Activated CD8-positive, alpha-beta memory T cell treated with anti-CD3 and anti-CD28 coated beads for 4 hours (primary cell): ENCODE data around the gene ATP9A.
A peak's percentile ranks its signal among the peaks of the same experiment; 100 is the strongest.

ENCODE experiments used
- DNase-seq, 2 donors: peaks; one replicate each; pipeline ENCODE4 v3.0.0-alpha.2; 2020; ENCODE audit warnings: low read depth in 2 of 2

The ATP9A gene

DNA sequence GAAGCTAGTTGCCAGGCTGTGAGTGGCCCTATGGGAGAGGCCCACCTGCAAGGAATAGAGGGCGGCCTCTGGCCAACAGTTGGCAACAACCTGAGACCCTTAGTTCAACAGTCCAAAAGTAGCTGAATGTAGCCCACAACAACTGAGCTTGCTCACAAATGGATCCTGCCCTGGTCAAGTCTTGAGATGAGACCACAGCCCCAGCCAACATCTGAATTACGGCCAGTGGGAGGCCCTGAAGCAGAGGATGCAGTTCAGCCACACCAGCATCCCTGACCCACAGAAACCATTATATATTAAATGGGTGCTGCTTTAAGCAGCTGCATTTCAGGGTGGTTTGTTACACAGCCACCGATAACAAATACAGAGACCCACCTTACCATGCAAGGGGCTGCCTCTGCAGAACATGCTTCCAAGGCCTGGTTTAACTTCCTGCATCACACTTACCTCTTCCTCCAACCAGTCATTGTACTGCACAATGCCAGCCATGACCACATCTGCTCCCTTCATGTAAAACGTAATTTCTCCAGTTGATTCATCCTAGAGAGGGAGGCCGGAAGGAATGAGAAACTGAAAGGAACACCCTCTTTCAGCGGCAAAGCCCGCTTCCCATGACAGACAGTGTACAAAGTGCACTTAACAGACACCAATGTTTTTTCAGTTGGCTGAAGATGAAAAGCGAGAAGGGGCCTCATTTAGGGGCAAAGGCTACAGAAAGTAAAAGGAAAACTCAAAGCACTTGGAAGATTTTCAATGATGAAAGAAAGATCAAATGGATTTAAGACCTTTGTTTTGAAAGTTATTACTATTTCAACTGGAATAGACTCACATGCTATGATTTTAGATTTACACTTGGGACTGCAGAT lies 139.4 kb downstream of the ATP9A start:
- no peak for DNase-seq

DNA sequence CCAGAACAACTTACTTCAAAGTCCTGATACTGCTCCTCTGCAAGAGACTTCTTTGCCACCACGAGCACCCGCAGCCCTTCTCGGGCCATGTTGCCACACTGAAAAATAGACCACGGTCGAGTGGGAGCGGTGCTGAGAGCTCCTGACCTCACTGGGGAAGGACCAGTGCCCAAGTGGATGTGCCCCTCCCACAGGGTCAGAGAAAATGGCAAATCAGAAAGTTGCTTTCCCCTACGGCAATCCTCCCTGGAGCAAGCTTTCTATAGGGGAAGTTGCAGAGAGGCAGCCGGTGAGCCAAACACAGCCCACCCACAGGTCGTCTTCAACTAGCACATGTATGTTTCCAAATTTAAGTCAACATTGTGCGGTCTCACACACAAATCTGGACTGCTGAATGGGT lies 140.6 kb downstream of the ATP9A start:
- DNase-seq, result no peak

DNA sequence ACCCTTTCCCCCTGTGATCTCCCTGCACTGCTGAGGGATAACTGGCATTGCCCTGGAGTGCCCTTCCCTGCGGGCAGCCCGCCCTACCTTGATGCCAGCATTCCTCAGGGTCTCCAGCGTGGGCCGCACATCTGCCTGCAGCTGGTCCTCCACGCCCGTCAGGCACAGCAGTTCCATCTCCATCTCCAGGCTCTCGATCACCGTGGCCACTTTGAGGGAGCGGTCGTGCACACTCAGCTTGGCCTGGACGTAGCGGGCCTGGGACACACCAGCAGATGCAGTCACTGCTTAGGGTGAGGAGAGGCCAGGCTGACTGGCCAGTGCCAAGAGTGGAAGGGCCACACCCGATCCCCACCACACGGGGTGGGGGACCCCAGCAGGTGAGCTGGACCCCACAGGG lies 143.1 kb downstream of the ATP9A start:
- no peak for DNase-seq

DNA sequence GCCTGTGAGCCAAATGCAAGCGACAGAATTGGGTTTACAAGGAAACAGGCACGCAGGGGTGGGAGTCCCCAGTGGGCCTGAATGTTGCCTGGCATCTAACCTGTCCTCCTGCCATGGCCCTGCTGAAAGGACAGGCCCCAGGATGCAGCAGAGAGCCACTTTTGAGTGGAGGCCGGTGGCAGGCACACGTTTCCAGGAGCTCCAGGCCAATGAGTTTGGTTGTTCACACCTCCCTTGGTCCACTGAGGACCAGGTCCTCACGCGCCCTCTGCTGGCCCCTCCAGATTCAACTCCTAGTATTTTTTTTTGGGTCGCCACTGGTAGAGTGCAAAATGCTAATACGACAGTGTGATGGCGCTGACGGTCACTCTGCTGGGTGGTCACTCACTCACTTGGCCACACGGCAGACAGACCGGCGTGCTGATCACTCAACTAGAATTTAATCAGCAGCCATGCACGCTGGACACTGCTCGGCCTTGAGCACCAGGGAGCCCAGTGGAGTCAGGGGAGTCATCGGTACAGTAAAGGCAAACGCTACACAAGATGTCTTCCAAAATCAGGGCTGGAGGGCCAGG lies 143.9 kb downstream of the ATP9A start:
- DNase-seq, result peak; percentile 20 to 23

DNA sequence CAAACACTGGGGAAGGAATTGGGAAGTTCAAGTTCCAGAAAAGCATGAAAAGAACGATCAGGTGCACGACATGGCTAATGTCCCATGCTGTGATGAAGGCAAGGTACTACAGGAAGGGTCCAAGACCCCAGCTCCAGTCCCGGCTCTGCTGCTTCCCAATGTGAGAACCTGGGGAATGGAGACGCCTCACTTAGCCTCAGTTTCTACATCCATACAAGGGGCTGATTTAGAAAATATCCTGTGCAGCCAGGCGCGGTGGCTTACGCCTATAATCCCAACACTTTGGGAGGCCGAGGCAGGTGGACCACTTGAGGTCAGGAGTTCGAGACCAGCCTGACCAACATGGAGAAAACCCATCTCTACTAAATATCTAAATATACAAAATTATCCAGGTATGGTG lies 144.9 kb downstream of the ATP9A start:
- no peak for DNase-seq

DNA sequence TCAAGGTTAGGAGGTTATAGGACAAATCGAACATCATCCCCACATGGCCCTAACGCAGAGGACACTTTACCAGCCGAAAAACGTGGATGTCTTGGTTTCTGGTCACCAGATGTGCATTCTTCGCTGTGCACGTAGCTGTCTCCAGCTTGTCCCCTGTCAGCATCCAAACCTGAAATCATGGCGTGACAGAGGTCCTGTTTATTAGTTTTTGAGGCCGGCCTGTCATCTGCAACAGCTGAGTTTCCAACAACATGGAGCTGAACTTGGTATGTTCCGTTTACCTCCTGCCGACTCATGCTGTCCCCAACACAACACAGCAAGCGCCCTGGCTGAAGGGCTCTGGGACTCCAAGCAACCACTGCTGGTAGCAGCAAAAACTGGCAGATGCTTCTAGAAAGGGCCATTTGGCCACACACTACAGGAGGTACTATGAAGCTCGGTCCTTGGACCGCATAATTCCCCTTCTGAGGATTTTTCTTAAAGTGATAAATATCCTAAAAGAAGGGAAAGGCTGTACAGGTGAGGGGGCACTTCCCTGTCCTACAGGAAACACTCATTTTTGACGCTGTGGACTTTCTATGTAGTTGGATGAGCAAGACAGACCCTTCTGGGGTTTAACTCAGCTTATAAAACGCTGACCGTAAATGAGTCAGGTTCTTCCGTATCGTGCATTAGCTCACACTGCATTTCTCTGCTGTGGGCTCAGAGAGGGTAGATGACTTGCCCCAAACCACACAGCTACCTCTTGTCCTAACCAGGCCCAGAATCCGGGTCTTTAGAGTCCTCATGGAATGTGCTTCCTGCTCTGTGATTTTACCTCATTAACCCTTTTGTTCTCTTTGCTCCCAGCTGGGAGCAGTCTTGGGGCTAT lies 146.0 kb downstream of the ATP9A start:
- no peak for DNase-seq

DNA sequence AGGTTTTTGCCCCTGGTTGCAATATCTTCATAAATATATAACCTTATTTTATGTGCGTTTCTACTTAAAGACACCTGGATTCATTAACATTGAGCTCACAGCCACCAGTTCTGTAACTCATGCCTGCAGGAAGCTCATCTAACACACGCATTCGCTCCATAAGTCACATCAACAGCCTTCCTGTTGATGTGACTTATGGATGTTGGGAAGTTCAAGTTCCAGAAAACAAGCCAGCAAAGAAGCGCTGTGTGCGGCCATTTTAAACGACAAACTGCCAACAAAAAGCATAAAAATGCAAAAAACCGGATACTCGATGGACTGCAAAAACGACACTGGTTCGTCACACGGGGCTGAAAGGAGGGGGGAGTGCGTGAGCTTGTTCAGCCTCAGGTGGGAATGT lies 147.8 kb downstream of the ATP9A start:
- DNase-seq, result no peak

DNA sequence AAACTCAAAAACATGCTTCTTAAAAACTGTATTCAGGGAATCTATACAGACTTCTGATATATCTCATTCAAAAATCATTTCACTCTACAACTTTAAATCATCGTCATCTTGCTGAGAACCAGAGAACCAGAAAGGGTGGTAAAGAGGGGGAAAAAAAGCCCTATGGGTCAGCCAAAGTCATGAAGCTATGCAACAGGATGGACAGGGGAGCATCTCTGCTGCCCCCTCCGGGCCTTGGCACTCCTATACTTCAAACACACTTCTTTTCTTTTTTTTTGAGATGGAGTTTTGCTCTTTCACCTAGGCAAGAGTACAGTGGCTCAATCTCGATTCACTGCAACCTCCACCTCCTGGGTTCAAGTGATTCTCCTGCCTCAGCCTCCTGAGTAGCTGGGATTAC lies 152.1 kb downstream of the ATP9A start:
- DNase-seq, result no peak

DNA sequence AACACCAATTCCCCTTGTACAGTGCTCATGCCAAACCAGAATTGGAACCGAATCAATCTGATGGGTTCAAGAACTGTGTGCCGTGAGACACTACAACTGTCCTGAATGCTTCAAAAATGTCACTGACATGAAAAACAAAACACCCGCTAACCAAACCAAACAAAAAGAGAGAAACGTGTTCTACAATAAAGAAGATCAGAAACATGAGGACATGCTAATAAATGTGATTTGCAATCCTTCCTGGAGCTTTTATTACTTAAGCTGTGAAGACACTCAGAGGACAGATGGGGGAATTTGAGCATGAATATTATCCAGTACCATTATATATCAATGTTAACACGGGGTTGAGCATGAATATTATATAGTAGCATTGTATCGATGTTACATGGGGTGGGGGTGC lies 153.5 kb downstream of the ATP9A start:
- no peak for DNase-seq

DNA sequence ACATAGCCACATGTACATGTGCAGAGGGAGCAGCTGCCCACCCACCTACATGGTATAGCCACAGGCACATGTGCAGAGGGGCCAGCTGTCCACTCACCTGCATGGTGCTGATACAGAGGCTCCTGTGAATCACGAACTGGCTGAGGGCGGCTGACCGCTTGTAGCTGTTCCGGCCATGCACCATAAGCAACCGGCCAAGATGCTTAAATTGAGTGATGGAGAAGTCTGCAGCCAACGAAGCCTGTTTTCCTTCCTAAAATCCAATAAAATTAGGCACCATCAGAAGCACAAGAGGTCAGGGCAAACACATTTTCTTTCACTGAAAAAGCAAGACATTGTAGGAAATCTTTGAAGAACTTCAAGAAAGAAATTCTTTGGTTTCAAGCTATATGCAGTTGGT lies 154.6 kb downstream of the ATP9A start:
- no peak for DNase-seq

DNA sequence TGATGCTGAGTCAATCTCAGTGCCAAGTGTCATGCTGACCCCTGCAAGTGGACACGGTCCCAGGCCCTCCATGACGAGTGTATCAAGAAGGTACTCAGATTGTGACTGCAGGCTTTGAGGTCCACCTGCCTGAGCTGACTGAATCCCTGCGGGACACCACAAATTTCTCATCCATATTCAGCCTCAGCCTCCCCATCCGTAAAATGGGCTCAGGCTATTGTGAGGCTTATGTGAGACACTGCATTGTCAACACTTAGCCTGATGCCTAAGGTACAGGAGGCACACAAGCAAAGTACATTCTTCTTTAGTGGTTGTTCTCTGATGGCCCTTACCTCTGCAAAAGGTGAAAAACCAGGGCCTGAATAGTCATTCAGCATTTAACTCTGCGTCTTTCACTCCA lies 155.3 kb downstream of the ATP9A start:
- no peak for DNase-seq

DNA sequence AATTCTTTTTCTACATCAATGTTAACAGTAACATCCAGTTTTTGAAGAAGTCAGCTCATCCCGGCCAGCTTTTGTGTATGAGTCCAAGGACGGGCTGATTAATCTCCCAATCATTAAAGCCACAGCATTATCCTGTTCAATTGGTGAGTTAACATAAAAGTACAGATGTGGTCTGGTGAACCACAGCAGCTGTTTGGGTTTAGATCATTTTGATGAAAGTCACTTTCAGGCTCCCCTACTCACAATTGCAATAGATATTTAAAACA lies 156.6 kb downstream of the ATP9A start:
- DNase-seq, result no peak

DNA sequence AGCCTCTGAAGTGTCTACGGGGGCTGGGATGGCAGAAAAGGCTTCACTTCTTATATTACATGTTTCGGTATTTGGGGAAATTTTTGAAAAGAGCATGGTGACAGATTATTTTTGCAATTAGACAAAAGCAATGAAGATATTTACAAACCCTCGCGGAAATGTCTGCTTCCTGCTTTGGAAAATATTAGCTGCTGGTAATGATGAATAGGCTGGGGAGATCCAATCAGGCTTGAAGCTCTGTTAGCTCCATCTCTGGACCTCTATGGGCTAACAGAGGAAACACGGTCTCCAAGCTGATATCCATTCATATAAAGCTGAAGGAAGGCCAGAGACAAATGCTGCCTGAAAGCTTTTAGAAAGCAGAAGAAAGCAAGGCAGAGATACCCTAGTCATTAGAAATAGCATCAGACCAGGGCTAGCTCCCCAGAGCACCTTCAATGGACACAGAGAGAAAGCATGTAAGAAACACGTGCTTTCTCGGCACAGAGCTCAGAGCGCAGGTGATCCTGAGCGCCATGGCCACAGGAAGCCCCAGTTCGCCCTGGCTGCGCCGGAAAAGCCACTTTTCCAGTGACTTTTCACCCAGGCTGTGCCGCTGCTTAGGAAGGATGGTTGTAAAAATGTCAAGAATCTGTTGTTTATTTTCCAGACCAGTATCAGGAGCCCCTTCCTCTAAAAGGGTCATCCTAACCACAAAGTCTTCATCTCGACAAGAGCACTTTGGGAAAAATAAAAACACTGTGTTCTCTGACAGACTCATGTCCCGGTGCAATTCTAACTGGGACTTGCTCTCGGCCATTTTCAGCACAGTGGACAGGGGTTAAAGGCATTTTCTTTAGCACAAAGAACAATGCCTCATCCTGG lies 157.2 kb downstream of the ATP9A start:
- no peak for DNase-seq

DNA sequence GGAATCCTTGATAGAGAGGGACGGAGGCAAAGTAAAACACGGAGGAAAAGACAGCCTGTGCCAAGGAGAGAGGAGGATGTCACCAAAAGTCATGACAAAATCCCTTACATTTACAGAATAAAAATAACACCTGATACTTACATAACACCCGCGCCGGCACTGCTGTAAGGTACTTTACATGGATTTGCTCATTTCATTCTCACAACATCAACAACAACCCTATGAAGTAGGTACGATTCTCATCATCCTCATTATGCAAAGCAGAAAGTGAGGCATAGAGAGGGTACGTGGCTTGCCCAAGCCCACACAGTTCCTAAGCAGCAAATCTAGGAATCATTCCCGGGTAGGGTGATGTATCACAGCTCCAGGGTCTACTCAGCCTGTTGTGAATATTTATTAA lies 158.1 kb downstream of the ATP9A start:
- DNase-seq, result no peak

DNA sequence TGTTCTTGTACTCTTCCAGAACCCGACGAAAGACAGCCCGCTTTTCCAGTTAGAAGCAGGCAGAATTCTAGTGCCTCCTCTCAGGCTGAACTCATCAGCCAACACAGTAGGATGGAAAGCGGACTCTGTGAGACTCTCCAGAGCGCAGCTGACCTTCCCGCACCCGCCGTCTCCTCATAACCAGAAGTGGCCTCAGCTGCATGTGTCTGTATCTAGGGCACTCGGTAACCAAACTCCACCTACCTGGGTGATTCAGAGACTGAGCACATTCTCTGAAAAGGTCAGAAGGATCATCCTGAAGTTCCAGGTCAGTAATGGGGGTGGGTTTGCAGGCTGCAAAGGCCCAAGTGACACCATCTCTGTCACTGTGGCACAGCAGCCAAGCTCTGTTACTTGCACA lies 158.9 kb downstream of the ATP9A start:
- no peak for DNase-seq

DNA sequence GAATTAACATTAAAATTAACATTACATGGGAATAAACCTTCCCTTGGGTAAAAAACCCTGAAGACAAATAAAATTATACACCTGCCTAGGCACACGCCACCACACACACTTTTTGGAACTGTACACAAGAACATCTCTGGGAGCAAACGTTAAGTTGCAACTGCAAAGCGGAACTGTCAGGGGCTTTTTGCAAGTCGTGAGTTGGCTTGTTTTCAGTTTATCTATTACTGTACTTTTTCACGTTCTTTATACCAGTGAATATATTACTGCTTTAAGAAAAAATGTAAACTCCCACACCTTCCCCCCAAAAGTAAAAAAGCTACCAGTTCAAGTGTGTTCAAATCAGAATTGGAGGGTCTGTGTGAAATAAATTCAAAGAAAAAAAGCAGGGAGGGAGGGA lies 160.1 kb downstream of the ATP9A start:
- no peak for DNase-seq

DNA sequence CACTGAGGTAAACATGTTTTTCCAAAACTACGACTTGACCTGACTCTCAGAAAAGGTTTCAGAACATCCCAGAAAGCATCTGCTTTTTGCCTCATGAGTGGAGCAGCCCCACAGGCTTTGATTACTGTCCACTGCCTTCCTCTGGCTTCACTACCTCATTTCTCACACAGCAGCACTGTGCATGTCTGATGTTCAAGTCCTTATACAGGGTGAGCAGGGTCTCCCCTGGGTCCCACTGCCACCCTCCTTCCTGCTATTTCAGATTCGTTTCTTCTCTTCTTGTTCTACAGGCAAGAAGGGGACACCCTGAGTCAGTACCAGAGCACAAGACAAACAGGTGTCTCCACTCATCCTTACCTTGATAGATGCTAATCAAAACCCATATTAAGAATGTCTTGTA lies 161.0 kb downstream of the ATP9A start:
- DNase-seq, result no peak

DNA sequence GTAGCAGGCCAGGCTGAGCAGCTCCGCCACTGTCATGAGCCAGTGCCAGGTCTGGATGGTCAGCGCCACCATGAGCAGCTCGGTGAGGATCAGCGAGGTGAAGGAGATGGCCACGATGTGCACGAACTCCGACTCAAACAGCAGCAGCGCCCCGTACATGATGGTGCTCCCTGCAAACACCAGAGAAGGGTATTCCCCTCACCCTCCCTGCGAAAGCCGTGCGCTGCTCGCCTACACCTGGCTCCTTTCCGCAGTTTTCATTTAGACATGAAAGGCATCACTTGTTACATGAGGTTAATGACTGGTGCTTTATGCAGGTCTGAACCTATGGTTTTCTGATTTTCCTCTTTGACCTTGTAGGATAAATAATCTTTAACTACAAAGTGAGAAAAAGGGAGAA lies 163.3 kb downstream of the ATP9A start:
- DNase-seq, result no peak

DNA sequence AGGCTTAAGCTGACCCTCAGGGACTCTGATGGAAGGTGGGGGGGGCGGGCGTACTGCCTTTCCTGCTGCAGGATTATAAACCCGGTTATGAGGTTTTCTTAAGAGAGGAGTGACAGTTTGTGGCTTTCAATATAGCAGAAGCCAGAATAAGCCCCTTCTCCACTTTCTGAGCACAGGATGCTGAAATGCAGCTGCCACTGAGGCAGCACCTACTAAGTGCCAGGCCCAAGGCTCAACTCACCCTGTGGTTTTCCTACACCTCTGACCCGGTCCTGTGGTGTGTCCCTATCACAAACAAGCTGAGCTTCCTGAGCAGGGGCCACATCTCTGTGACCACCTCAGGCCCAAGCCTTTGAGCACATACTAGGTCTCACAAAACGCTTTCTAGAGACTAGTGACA lies 166.1 kb downstream of the ATP9A start:
- no peak for DNase-seq

DNA sequence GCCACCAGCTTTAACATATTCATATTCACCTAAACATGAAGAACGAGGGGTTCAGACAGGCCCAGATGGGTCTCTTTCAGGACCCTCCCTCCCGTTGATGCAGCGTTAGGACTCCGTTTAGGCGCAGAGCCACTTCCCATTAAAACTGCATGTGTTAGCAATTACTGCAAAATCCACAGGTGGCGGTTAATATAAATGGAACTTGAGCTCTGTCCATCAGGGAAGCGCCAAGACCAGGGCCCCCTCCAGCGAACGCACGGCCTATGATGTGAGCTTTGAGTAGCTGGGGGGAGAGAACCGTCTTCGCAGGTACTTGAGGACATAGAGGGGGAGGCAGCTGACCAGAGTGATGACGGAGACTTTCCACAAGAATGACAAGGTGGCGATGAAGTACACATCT lies 167.2 kb downstream of the ATP9A start:
- no peak for DNase-seq

DNA sequence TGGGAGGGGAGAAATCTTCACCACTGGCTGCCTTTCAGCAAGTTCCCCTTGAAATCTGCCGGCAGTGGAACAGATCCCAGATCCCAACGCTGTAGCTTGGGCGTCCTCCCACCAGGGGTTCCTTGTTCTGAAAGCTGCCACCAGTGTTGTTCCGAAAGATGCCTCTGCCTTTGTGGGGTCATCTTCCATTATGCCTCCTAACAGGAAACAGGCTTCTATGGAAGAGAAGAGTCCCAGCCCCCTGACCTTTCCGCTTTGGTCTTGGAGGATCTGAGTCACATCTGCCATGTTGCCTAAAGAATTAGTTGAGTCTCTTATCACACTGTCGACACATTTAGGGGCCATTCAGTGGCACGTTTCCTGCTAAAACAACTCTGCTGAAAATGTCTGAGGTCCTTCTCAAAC lies 168.2 kb downstream of the ATP9A start:
- no peak for DNase-seq

DNA sequence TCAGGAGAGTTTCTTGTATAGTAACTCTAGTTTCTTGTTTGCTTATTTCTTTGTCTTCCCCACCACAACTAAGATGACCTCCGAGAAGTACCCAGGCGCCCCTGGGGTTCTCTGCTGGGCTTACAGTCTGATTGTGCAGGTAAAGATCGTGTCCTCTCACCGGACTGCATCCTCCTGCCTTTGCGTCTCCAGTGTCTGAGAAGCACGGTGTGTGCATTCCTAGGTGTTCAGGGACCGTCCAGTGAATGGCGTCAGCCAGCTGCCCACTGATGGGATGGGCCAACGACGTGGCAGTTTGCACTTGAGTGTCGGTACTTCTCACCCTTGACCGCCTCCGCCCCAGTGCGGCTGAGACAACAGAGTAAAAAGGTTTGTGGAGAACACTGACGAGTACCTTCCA lies 169.6 kb downstream of the ATP9A start:
- DNase-seq, result no peak
